NT2/D1 (cell line): Measurements from ENCODE around the gene EPHA1.

Experiments
- YY1 ChIP-seq: IDR thresholded peaks from 2 replicates; pipeline ENCODE4 v1.6.1; 2011; ENCODE audit not compliant: insufficient read length, insufficient read depth
- ZNF274 ChIP-seq: IDR thresholded peaks from 2 replicates; pipeline ENCODE4 v1.6.1; 2011; ENCODE audit warnings: mild to moderate bottlenecking, low read depth, low read length

DNA sequence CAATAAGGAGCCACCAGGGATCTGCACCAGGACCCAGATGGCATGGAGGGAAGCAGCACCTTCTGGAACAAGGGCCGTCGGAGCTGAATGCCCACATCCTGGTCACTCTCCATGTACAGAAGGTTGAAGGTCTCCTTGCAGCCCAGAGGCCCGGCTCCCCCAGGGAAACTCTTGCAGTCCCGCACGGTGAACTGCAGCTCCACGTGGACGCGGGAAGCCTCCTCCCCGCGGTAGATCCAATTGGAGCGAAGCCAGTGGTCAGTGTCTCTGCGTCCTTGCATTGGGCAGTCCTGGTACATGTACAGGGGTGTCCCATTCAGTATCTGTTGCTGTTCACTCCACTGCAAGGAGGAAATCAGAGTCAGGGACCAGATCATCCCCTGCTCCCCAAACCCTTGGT, 7.4 kb downstream of the EPHA1 start:
- TF ChIP-seq ZNF274 (no peak), YY1 (no peak)
